Skeletal muscle tissue (tissue), 4 donors: ENCODE data around the gene SPEF1. TPM values are rescaled to one million over a fixed set of nuclear protein-coding genes. Genes with fewer than 3 reads are reported as not detected.

ENCODE experiments used
- H3K27ac ChIP-seq: one replicate; pipeline ENCODE4 v1.7.0; 2013; ENCODE audit warnings: mild to moderate bottlenecking, low read depth, low read length, inconsistent platforms
- H3K27me3 ChIP-seq, 3 donors: one replicate each; pipeline ENCODE4 v1.7.0; 2013; ENCODE audit warnings: low read length in 3 of 3; ENCODE audit not compliant: control insufficient read depth in 3 of 3, insufficient read depth in 3 of 3
- H3K36me3 ChIP-seq, 3 donors: one replicate each; pipeline ENCODE4 v1.7.0; 2013; ENCODE audit warnings: low read length in 3 of 3; ENCODE audit not compliant: control insufficient read depth in 3 of 3, insufficient read depth in 3 of 3
- H3K4me1 ChIP-seq, 3 donors: one replicate each; pipeline ENCODE4 v1.7.0; 2013; ENCODE audit warnings: low read length in 3 of 3, mild to moderate bottlenecking in 3 of 3; ENCODE audit not compliant: control insufficient read depth in 3 of 3, insufficient read depth in 3 of 3
- H3K4me3 ChIP-seq, 3 donors: one replicate each; pipeline ENCODE4 v1.7.0; 2013; ENCODE audit warnings: low read length in 3 of 3
- H3K9ac ChIP-seq, 3 donors: one replicate each; pipeline ENCODE4 v1.7.0; 2013; ENCODE audit warnings: low read length in 3 of 3, mild to moderate bottlenecking in 3 of 3, moderate library complexity in 2 of 3, low read depth in 1 of 3
- H3K9me3 ChIP-seq, 3 donors: one replicate each; pipeline ENCODE4 v1.7.0; 2013; ENCODE audit warnings: low read length in 3 of 3; ENCODE audit not compliant: control insufficient read depth in 3 of 3
- total RNA-seq: library from RNA; depleted of rRNA; stranded (reverse); fragments of >200 nt; gene quantifications from one replicate; pipeline ENCODE4 v1.2.3, GENCODE V29; 2014
- donor health status: Osteomylitis.

SPEF1 gene
- total RNA-seq, 1 donor from 2014 or later = not detected

DNA sequence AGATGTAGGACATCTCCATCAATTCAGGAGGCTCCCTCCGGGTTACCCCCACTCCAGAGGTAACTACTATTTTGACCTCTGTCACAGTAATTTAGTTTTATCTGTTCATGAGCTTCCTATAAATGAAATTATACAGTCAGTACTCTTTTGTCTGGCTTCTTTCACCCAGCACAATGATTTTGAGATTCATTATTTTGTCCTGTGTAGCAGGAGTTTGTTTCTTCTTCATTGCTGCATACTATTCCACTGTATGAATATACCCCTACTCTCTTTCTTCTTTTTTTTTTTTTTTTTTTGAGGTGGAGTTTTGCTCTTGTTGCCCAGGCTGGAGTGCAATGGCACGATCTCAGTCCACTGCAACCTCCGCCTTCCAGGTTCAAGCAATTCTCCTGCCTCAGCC, 27.3 kb upstream of the SPEF1 start:
- Histone ChIP-seq H3K4me3 (no peak overlapping the region), H3K9ac (peak overlapping the region in 2 of 3 donors; percentile 42 to 68), H3K9me3 (no peaks in the 10 kb centered on the region), H3K27me3 (no peaks in the 10 kb centered on the region), H3K4me1 (peaks cover 40 to 50% (median 50%) of the 10 kb centered on the region in 3 donors), H3K27ac (peak overlapping the region; percentile 93), H3K36me3 (peaks cover 2 to 10% (median 7%) of the 10 kb centered on the region in 3 donors)

DNA sequence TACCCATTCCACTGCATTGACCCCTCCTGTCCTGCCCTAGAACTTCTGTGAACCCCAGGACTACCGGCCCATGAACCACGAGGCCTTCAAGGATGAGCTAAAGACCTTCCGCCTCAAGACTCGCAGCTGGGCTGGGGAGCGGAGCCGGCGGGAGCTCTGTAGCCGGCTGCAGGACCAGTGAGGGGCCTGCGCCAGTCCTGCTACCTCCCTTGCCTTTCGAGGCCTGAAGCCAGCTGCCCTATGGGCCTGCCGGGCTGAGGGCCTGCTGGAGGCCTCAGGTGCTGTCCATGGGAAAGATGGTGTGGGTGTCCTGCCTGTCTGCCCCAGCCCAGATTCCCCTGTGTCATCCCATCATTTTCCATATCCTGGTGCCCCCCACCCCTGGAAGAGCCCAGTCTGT, 23.5 kb upstream of the SPEF1 start:
- Histone ChIP-seq H3K4me1 (peaks cover 25 to 31% (median 26%) of the 10 kb centered on the region in 3 donors), H3K27ac (no peak overlapping the region), H3K27me3 (no peaks in the 10 kb centered on the region), H3K9ac (no peak overlapping the region), H3K4me3 (no peak overlapping the region), H3K9me3 (no peaks in the 10 kb centered on the region), H3K36me3 (peaks cover 16 to 36% (median 16%) of the 10 kb centered on the region in 3 donors)

DNA sequence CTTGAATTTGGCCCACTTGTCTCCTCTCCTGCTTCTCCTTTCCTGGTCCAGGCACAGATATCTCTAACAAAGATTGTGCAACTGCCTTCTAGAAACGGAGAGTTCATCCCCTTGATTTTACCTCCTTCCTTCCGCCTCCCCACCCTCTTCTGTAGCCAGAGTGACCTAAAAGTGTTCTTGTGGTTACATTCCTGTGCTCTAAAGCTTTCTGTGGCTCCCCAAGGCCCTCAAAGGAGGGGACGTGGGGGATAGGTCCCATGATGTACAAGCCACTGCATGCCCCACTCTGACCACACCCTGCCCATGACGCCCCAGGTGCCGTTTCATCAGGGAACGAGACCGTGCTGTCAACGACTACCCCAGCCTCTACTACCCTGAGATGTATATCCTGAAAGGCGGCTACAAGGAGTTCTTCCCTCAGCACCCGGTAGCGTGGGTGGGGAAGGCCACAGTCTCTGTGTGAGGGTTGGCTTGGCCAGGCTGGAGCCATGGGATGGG, 23.1 kb upstream of the SPEF1 start:
- peaks cover 16 to 36% (median 16%) of the 10 kb centered on the region in 3 donors for H3K36me3 ChIP-seq
- peaks cover 25 to 35% (median 29%) of the 10 kb centered on the region in 3 donors for H3K4me1 ChIP-seq
- no peak overlapping the region for H3K27ac ChIP-seq
- H3K9ac ChIP-seq = no peak overlapping the region
- no peaks in the 10 kb centered on the region for H3K9me3 ChIP-seq
- no peaks in the 10 kb centered on the region for H3K27me3 ChIP-seq
- no peak overlapping the region for H3K4me3 ChIP-seq

DNA sequence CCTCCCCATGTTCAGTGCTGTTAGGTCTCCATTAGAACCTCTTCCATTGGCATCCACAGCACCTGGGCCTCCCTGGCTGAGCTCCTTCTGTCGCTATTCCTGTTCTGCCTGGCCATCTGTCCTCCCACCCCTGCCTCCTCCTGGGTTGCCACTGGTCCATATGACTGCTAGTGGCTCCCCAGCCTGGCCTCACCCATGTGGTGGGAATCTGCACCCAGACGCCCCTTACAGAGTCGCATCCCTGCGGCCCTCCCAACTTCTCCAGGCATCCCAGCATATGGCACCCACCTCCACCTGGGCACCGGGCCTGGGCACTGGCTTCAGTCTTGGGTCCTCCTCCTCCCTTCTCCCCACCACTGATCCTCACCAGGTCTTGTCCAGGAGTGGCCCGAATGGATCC, 22.6 kb upstream of the SPEF1 start:
- Histone ChIP-seq H3K27ac (no peak overlapping the region), H3K9me3 (no peaks in the 10 kb centered on the region), H3K4me1 (peaks cover 25 to 40% (median 29%) of the 10 kb centered on the region in 3 donors), H3K9ac (no peak overlapping the region), H3K27me3 (no peaks in the 10 kb centered on the region), H3K4me3 (no peak overlapping the region), H3K36me3 (peaks cover 16 to 36% (median 17%) of the 10 kb centered on the region in 3 donors)

DNA sequence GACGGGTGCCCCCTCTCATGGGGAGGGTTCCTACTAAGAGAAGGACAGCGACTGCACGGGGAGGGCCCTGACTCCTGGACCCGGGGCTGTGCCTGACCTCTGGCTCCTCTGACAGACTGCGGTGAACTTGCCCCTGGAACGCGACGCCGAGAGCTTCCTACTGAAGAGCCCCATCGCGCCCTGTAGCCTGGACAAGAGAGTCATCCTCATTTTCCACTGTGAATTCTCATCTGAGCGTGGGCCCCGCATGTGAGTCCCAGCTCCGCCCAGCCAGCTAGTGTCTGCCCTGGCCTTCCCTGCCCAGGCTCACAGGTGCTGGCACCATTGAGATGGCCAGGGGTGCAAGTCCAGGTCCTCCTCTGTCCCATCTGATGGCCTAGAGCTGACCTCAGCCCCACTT, 22.0 kb upstream of the SPEF1 start:
- H3K4me1 ChIP-seq = peaks cover 25 to 40% (median 28%) of the 10 kb centered on the region in 3 donors
- H3K36me3 ChIP-seq = peaks cover 16 to 36% (median 18%) of the 10 kb centered on the region in 3 donors
- no peak overlapping the region for H3K4me3 ChIP-seq
- H3K27ac ChIP-seq = no peak overlapping the region
- no peaks in the 10 kb centered on the region for H3K27me3 ChIP-seq
- no peak overlapping the region for H3K9ac ChIP-seq
- no peaks in the 10 kb centered on the region for H3K9me3 ChIP-seq

DNA sequence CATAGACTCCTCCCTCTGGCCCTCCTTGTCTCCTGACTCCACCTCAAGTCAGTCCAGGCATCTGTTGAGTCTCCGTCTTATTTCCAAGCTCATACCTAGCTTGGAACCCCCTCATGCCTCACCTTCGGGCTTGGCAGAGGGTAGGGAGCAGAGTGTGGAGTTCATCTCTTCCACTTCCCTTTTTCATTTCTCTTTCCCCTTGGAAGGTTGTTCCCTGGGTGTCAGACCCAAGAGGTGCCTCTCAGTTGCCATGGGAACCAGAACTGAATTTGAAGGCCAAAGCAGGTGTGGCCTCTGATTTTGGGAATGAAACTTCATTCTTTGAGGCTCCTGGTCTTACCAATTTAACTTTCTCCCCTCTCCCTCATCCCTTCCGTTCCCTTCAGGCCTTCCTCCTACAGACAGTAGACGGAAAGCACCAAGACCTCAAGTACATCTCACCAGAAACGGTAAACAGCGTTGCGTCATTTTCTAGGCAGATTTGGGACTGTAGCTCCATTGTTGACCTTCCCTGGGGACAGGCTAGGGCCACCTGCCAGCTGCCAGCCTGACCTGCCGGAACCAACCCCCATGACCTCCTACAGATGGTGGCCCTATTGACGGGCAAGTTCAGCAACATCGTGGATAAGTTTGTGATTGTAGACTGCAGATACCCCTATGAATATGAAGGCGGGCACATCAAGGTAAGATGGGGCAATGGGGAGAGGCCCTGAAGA, 21.4 kb upstream of the SPEF1 start:
- Histone ChIP-seq H3K4me3 (no peak overlapping the region), H3K9me3 (no peaks in the 10 kb centered on the region), H3K4me1 (peaks cover 20 to 34% (median 21%) of the 10 kb centered on the region in 3 donors), H3K36me3 (peaks cover 16 to 36% (median 18%) of the 10 kb centered on the region in 3 donors), H3K27ac (no peak overlapping the region), H3K27me3 (no peaks in the 10 kb centered on the region), H3K9ac (no peak overlapping the region)

DNA sequence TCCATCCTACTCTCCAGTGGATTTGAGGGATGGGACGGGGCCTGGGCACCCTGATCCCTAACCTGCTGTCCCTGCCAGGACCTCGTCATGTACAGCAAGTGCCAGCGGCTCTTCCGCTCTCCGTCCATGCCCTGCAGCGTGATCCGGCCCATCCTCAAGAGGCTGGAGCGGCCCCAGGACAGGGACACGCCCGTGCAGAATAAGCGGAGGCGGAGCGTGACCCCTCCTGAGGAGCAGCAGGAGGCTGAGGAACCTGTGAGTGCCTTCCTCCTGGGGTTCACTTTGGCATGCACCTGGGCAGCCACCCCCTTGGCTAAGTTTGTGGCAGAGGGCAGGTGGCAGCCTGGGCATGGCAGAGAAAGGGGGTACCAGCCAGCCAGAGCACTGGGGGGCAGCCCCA, 20.6 kb upstream of the SPEF1 start:
- Histone ChIP-seq H3K36me3 (peaks cover 16 to 36% (median 18%) of the 10 kb centered on the region in 3 donors), H3K27me3 (no peaks in the 10 kb centered on the region), H3K4me3 (no peak overlapping the region), H3K27ac (no peak overlapping the region), H3K4me1 (peaks cover 15 to 30% (median 15%) of the 10 kb centered on the region in 3 donors), H3K9me3 (no peaks in the 10 kb centered on the region), H3K9ac (no peak overlapping the region)

DNA sequence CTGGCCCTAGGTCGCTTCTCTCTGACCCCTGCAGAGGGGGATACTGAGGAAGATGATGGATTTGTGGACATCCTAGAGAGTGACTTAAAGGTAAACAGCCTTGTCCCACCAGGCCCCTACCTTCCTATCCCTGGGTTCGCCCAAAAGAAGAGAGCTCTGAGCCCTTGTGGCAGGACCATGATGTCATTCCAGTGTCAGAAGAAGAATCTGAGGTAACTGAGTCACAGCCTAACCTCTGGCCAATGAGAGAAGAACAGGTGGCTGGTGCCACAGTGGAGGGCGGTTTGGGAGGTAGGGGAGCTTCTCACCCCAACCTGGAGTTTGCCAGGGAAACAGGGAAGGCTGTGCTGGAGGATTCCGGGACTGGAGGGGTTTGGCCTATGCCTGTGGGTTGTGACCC, 20.1 kb upstream of the SPEF1 start:
- Histone ChIP-seq H3K9ac (no peak overlapping the region), H3K9me3 (no peaks in the 10 kb centered on the region), H3K36me3 (peaks cover 16 to 36% (median 18%) of the 10 kb centered on the region in 3 donors), H3K4me3 (no peak overlapping the region), H3K27me3 (no peaks in the 10 kb centered on the region), H3K4me1 (peaks cover 15 to 32% (median 16%) of the 10 kb centered on the region in 3 donors), H3K27ac (no peak overlapping the region)

DNA sequence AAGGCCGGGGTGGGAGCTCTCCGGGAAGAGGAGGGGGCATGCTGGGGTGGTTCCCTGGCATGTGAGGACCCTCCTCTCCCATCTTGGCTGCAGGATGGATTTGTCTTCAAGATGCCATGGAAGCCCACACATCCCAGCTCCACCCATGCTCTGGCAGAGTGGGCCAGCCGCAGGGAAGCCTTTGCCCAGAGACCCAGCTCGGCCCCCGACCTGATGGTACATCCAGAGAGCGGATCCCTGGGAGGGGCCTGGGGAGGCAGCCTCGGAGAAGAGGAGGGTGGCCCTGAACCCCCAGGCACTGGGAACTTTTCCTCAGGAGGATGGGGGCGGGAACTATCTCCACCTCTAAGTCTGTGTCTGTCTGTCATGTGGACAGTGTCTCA, 19.6 kb upstream of the SPEF1 start:
- Histone ChIP-seq H3K9me3 (no peaks in the 10 kb centered on the region), H3K9ac (no peak overlapping the region), H3K4me3 (no peak overlapping the region), H3K27me3 (no peaks in the 10 kb centered on the region), H3K4me1 (peaks cover 11 to 28% (median 12%) of the 10 kb centered on the region in 3 donors), H3K27ac (no peak overlapping the region), H3K36me3 (peaks cover 16 to 36% (median 18%) of the 10 kb centered on the region in 3 donors)

DNA sequence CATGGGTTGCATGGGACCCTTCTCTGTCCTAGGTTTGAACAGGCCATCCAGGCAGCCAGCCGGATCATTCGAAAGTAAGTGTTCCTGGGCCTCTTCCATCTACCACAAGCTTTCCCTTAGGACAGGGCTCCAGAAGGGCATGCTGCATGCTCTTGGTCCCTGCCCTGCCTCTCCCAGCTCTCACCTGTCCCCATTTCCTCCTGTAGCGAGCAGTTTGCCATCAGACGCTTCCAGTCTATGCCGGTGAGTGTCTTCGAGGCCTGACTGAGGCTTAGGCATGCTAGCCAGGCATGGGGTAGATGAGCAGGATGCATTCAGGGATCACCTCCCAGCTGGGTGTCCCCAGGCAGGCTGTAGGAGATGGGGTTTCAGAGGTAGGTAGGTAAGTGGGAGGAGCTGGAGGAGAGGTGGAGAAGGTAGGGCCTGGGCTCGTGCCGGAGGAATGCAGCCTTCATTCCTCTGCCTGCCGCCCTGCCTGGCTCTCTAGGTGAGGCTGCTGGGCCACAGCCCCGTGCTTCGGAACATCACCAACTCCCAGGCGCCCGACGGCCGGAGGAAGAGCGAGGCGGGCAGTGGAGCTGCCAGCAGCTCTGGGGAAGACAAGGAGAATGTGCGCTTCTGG, 19.1 kb upstream of the SPEF1 start:
- H3K9ac ChIP-seq = peak overlapping the region in 1 of 3 donors; percentile 51
- H3K27me3 ChIP-seq = no peaks in the 10 kb centered on the region
- H3K27ac ChIP-seq = no peak overlapping the region
- H3K36me3 ChIP-seq = peaks cover 16 to 36% (median 18%) of the 10 kb centered on the region in 3 donors
- H3K9me3 ChIP-seq = no peaks in the 10 kb centered on the region
- H3K4me1 ChIP-seq = peaks cover 8 to 27% (median 13%) of the 10 kb centered on the region in 3 donors
- no peak overlapping the region for H3K4me3 ChIP-seq
